Measurements from ENCODE around the gene DENND2A. TPM values are rescaled to one million over a fixed set of nuclear protein-coding genes. Genes with fewer than 3 reads are reported as not detected.

Gene DENND2A
- total RNA-seq, 1 experiment from 2014 or later = 0.49 TPM

DNA sequence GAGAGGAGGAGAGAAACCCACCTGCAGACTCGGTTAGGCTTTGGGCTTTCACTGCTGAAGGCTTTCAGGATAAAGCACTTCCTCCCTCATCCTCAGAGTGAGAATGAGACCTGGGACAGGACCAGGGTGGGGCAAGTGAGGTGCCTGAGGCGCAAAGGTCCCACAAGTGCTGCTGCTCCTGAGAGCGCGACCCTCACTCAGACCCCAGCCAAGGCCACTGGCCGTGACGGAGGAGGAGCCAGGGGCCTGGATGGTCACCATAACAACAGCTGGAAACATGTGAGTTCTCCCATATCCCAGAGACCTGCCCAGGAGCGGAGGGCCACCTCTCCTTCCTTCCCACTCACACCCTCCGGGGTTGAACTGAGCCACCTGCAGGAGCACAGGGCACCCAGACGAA, 114.4 kb downstream of the DENND2A start:
- intact Hi-C loops (cut with micrococcal nuclease; ENCODE audit: unreplicated experiment) = no loop called here
- DNase-seq (ENCODE audit: low spot score) = no peak
- H3K27ac ChIP-seq (ENCODE audit: low read depth, low read length, poor library complexity, severe bottlenecking) = no peak overlapping the region
- TF ChIP-seq EZH2 (IDR thresholded peaks at IDR 0.05; ENCODE audit: borderline replicate concordance, low read depth, low read length, poor library complexity, severe bottlenecking) = no peak
- TF ChIP-seq, protein P1, sequence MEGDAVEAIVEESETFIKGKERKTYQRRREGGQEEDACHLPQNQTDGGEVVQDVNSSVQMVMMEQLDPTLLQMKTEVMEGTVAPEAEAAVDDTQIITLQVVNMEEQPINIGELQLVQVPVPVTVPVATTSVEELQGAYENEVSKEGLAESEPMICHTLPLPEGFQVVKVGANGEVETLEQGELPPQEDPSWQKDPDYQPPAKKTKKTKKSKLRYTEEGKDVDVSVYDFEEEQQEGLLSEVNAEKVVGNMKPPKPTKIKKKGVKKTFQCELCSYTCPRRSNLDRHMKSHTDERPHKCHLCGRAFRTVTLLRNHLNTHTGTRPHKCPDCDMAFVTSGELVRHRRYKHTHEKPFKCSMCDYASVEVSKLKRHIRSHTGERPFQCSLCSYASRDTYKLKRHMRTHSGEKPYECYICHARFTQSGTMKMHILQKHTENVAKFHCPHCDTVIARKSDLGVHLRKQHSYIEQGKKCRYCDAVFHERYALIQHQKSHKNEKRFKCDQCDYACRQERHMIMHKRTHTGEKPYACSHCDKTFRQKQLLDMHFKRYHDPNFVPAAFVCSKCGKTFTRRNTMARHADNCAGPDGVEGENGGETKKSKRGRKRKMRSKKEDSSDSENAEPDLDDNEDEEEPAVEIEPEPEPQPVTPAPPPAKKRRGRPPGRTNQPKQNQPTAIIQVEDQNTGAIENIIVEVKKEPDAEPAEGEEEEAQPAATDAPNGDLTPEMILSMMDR (conservative IDR thresholded peaks at IDR 0.05; ENCODE audit: low read depth, low read length) = no peak
- H3K4me1 ChIP-seq (ENCODE audit: insufficient read depth, low read length, poor library complexity, severe bottlenecking) = no peaks in the 10 kb centered on the region
- no TSS peak for BruUV-seq (replicated peaks)
- ChIA-PET POLR2A (ENCODE audit: low non-redundant PET) (no interaction called here), CTCF (no interaction called here)
- H3K36me3 ChIP-seq (ENCODE audit: insufficient read depth, low read length, poor library complexity, severe bottlenecking) = no peaks in the 10 kb centered on the region
- H3K27me3 ChIP-seq (replicated peaks; ENCODE audit: insufficient read depth, low read depth, low read length, poor library complexity) = no peaks in the 10 kb centered on the region
- H3K9me3 ChIP-seq (ENCODE audit: low read depth, low read length, poor library complexity, severe bottlenecking) = no peaks in the 10 kb centered on the region
- no peak overlapping the region for H3K4me3 ChIP-seq (ENCODE audit: low read depth, low read length, poor library complexity, severe bottlenecking)

DNA sequence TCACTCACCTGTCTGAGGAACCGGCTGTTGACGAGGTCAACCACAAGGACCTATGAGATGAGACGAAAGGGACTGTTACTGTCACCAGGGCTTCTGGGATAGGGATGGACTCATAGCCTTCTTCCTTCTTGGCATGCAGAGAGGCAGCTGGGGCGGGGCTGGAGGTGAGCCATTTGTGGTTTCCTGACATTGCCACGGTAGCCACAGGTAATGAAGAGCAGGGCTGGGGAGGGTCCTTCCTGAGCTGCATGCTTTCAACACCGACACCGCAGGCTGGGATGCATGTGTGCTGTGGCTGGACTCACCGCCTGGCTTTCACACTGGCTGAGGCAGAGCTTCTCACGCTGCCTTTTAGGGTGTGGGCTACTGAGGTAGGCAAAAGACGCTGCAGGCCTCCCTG, 114.9 kb downstream of the DENND2A start:
- no TSS peak for BruUV-seq (replicated peaks)
- H3K4me3 ChIP-seq (ENCODE audit: low read depth, low read length, poor library complexity, severe bottlenecking) = no peak overlapping the region
- intact Hi-C loops (cut with micrococcal nuclease; ENCODE audit: unreplicated experiment) = no loop called here
- ChIA-PET POLR2A (ENCODE audit: low non-redundant PET) (no interaction called here), CTCF (no interaction called here)
- H3K27me3 ChIP-seq (replicated peaks; ENCODE audit: insufficient read depth, low read depth, low read length, poor library complexity) = no peaks in the 10 kb centered on the region
- TF ChIP-seq EZH2 (IDR thresholded peaks at IDR 0.05; ENCODE audit: borderline replicate concordance, low read depth, low read length, poor library complexity, severe bottlenecking) = no peak
- TF ChIP-seq, protein P1 (conservative IDR thresholded peaks at IDR 0.05; ENCODE audit: low read depth, low read length) = no peak
- H3K9me3 ChIP-seq (ENCODE audit: low read depth, low read length, poor library complexity, severe bottlenecking) = no peaks in the 10 kb centered on the region
- no peak for DNase-seq (ENCODE audit: low spot score)
- no peak overlapping the region for H3K27ac ChIP-seq (ENCODE audit: low read depth, low read length, poor library complexity, severe bottlenecking)
- no peaks in the 10 kb centered on the region for H3K36me3 ChIP-seq (ENCODE audit: insufficient read depth, low read length, poor library complexity, severe bottlenecking)
- no peaks in the 10 kb centered on the region for H3K4me1 ChIP-seq (ENCODE audit: insufficient read depth, low read length, poor library complexity, severe bottlenecking)

DNA sequence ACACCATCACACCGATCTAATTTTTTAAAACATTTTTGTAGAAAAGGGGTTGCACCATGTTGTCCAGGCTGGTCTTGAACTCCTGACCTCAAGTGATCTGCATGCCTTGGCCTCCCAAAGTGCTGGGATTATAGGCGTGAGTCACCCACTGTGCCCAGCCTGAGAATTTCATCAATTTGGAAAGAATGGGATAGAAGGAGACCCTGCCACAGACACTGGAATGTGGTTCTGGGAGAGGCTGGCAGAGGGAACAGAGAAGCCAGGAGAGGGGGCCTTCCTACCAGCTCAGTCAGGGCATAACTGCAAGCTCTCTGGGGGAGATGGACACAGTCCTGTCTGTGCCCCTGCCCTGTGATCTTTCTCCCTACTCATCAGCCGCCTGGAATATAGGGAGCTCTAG, 119.2 kb downstream of the DENND2A start:
- no TSS peak for BruUV-seq (replicated peaks)
- Histone ChIP-seq H3K27me3 (replicated peaks; ENCODE audit: insufficient read depth, low read depth, low read length, poor library complexity) (no peaks in the 10 kb centered on the region), H3K27ac (ENCODE audit: low read depth, low read length, poor library complexity, severe bottlenecking) (no peak overlapping the region), H3K4me1 (ENCODE audit: insufficient read depth, low read length, poor library complexity, severe bottlenecking) (no peaks in the 10 kb centered on the region), H3K4me3 (ENCODE audit: low read depth, low read length, poor library complexity, severe bottlenecking) (no peak overlapping the region), H3K36me3 (ENCODE audit: insufficient read depth, low read length, poor library complexity, severe bottlenecking) (no peaks in the 10 kb centered on the region), H3K9me3 (ENCODE audit: low read depth, low read length, poor library complexity, severe bottlenecking) (no peaks in the 10 kb centered on the region)
- ChIA-PET POLR2A (ENCODE audit: low non-redundant PET) (no interaction called here), CTCF (no interaction called here)
- intact Hi-C loops (cut with micrococcal nuclease; ENCODE audit: unreplicated experiment) = no loop called here
- no peak for TF ChIP-seq EZH2 (IDR thresholded peaks at IDR 0.05; ENCODE audit: borderline replicate concordance, low read depth, low read length, poor library complexity, severe bottlenecking)
- TF ChIP-seq, protein P1 (conservative IDR thresholded peaks at IDR 0.05; ENCODE audit: low read depth, low read length) = no peak
- DNase-seq (ENCODE audit: low spot score) = no peak
